NCI-H2196 (cell line): Measurements from ENCODE around the gene STN1.

Experiments
- DNase-seq: peaks from one replicate; lab custom pipeline; 2025; ENCODE audit not compliant: unreplicated experiment; lab: John Stamatoyannopoulos, UW

The STN1 gene

GRCh38 chr10:103832806-103833205, 85.2 kb downstream of the STN1 start:
- no peak for DNase-seq
